Measurements from ENCODE around the gene NECTIN1.

Gene NECTIN1

DNA sequence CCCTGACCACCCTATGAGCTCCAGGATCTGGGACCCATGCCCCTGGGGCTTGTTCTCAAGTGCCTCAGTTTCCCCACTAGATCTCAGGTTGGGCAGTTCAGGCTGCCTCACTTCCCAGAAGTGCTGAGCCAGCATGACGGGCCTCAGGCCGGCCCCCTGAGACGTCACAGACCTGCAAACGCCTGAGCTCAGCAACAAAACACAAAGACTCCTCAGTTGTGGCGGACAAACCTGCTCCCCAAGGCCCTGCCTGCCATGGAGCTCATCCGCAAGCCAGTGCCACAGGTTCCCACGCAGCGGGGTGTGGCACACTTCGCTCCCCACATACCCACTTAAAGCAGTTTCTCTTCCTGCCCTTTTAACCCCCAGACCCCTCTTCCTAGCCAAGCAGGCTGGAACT, 45.2 kb downstream of the NECTIN1 start:
- no peak for DNase-seq (ENCODE audit: low spot score)
- TF ChIP-seq, protein P1, sequence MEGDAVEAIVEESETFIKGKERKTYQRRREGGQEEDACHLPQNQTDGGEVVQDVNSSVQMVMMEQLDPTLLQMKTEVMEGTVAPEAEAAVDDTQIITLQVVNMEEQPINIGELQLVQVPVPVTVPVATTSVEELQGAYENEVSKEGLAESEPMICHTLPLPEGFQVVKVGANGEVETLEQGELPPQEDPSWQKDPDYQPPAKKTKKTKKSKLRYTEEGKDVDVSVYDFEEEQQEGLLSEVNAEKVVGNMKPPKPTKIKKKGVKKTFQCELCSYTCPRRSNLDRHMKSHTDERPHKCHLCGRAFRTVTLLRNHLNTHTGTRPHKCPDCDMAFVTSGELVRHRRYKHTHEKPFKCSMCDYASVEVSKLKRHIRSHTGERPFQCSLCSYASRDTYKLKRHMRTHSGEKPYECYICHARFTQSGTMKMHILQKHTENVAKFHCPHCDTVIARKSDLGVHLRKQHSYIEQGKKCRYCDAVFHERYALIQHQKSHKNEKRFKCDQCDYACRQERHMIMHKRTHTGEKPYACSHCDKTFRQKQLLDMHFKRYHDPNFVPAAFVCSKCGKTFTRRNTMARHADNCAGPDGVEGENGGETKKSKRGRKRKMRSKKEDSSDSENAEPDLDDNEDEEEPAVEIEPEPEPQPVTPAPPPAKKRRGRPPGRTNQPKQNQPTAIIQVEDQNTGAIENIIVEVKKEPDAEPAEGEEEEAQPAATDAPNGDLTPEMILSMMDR (IDR thresholded peaks at IDR 0.05; ENCODE audit: extremely low read depth, missing control alignments) = no peak

DNA sequence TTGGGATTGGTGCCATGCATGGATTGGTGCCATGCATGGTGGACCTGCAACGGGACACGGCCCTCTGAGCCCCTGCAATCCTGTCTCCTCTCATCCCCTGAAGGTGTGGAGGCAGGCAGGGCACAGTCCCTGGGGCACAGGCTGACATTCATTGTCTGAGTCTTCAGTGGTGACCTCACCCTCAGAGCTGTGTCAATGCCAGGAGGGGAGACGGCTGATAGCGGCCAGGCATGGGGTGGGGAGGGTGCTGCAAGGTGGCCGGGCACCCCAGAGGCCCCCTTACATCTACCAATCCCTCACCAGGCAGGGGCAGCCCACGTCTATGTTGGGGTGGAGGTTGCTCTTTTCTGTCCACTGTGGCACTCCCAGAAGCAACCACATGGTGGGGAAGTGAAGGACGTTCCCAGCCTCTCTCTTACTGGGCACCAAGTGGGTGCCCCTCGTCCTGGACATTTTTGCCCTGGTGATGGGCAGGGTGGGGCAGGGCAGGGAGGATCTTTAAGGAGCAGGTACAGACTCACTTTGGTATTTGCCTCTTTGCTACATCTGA, 47.6 kb downstream of the NECTIN1 start:
- TF ChIP-seq, protein P1 (IDR thresholded peaks at IDR 0.05; ENCODE audit: extremely low read depth, missing control alignments) = no peak
- no peak for DNase-seq (ENCODE audit: low spot score)

DNA sequence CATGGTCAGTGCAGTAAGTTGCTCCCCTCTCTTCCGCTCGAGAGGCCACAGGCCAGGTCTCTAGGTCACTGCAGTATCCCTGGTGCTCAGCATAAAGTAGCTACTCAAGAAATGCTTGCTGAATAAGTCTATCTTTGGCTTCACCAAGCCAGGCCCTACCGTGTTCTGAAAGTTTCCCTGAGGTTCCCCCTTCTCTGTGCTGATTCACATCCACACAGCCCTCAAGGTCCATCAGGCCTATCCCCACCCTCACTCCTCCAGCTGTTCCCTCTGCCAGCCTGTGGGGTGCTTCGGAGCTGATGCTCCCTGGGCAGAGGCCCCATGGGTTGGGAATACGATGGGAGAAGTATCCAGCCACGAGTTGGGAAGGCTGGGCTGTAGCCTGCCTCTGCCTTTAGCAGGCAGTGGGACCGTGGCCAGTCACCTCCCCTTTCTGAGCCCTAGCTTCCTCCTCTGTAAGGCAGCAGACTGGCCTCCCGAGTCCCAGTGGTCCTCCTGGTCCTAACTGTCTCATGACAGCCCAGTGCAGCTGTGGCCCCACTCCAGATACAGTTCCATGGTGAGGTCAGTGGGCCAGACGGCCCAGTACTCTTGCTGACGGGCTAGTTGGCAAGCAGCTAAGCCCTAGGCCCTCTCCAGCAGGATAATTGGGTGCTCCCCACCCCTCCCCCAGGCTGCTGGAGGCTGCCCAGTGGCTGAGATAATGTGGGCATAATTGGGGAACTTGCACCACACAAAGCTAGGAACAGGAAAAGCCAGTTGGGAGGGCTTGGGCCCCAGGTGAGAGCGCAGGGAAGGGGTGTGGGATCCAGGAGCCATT, 48.2 kb downstream of the NECTIN1 start:
- TF ChIP-seq, protein P1 (IDR thresholded peaks at IDR 0.05; ENCODE audit: extremely low read depth, missing control alignments) = no peak
- DNase-seq (ENCODE audit: low spot score) = no peak

DNA sequence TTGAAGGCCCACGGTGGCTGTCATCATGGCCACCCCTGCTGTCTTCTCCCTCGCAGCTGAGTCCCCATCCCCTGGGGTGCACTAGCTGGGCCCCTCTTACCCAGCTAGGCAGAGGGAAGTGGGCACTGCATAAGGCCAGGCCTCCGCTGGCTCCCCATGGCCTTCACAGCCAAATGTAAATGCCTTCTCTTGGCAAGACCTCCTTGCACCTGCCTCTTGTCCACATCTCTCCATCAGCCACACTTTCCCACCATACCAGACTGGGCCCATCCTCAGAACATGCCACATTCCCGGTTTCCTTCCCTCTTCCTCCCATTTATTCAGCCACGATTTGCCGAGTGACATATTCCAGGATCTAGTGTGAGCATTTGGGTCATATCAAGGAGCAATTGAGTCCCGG, 49.7 kb downstream of the NECTIN1 start:
- no peak for DNase-seq (ENCODE audit: low spot score)
- TF ChIP-seq, protein P1 (IDR thresholded peaks at IDR 0.05; ENCODE audit: extremely low read depth, missing control alignments) = no peak

DNA sequence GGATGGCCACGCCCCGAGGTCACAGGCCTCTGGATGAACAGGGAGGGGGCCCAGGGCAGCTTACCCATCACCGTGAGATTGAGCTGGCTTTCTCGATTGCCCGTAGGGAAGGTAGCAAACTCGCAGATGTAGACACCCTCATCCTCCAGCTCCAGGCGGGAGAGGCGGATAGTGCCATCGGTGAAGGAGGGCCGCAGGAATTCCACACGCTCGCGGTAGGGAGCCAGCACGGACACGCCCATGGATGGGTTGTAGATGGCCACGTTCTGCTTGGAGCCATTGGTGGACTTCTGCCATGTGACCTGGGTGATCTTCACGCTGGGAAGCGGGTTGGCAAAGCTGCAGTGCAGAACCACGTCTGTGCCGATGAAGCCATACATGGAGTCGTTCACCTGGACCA, 50.6 kb downstream of the NECTIN1 start:
- TF ChIP-seq, protein P1 (IDR thresholded peaks at IDR 0.05; ENCODE audit: extremely low read depth, missing control alignments) = no peak
- no peak for DNase-seq (ENCODE audit: low spot score)

DNA sequence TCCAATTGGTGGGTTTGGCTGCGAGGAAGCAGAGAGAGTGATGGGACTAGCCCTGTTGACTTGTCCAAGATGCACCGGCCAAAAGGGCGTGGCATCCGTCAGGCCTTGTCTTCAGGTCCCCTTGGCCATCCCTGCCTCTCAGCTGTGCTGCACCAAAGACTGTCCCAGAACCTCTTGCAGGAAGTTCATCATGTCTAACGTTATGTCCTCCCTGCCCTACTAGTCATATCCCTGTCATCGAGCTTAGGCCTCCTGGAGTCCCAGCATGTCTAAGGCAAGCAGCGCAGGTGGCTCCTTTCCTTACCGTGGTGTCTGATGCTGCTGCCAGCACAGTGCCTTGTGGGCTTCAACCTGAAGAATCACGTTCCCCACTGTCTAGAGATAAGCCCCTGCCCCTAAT, 51.2 kb downstream of the NECTIN1 start:
- TF ChIP-seq, protein P1 (IDR thresholded peaks at IDR 0.05; ENCODE audit: extremely low read depth, missing control alignments) = no peak
- no peak for DNase-seq (ENCODE audit: low spot score)

DNA sequence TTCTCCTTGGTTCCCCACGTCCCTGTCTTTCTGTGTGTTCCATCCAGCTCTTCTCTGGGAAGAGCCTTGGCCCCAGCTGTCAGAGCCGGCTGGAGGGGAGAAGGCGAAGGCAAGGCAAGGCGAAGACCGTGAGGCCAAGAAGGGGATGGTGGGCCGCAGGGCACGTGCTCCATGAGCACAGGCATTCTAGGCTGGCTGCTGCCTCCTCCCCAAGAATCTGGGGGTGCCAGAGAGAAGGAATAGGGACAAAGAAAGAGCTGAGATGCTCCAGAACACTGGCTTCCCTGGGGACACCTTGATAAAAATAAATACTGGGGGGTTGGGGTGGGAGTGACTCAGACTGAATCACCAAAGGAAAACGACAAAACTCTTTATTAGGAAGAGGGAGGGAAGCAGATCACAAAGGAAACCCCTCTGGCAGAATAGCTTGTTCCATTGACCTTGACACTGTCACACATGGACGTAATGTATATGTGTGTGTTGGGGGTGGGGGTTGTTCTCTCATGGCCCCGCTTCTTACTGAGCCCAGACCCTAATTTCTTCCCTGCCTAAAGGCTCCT, 52.5 kb downstream of the NECTIN1 start:
- no peak for DNase-seq (ENCODE audit: low spot score)
- TF ChIP-seq, protein P1 (IDR thresholded peaks at IDR 0.05; ENCODE audit: extremely low read depth, missing control alignments) = no peak
